DMS153 (cell line): ENCODE results near the gene PUM2.
"Not testable (repeated sequence)": the region's sequence is repeated elsewhere in the genome, so short reads cannot be mapped to it uniquely, and the experiment has no call there.

ENCODE experiments used
- DNase-seq: peaks from one replicate; lab custom pipeline; 2025; lab: John Stamatoyannopoulos, UW

PUM2 gene

DNA sequence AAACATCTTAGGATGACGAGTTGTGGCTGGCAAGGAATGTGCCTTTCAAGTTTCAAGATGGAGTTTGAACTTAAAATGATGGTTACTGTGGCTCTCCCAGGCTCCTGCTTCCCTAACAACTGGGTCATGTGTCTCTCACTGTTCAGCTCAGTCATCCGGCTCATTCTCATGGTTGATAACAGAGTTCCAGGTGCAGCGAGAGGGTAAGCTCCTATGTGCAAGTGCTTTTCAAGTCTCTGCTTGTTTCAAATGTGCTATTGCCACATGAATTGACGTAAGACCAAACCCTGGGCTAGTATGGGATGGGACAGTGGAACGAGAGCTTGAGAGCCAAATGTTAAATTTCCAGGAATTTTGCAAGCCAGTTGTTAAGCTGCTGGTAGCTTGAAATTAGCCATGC, 19.5 kb upstream of the PUM2 start:
- DNase-seq, result no peak

GRCh38 chr2:20369366-20369765, 18.7 kb upstream of the PUM2 start:
- DNase-seq, result no peak

DNA sequence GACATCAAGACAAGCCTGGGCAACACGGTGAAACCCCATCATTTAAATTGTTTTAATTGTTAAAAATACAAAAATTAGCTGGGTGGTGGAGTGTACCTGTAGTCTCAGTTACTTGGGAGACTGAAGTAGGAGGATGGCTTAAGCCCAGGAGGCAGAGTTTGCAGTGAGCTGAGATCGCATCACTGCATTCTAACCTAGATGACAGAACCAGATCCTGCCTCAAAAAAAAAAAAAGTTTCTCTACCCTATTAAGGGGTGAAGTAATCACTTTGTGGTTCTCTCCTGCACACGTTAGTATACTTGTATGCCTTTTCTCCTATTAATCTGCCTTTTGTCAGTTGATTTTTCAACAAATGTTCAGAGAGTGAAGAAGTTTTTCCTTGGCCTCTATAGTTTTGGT, 18.1 kb upstream of the PUM2 start:
- DNase-seq, result no peak

DNA sequence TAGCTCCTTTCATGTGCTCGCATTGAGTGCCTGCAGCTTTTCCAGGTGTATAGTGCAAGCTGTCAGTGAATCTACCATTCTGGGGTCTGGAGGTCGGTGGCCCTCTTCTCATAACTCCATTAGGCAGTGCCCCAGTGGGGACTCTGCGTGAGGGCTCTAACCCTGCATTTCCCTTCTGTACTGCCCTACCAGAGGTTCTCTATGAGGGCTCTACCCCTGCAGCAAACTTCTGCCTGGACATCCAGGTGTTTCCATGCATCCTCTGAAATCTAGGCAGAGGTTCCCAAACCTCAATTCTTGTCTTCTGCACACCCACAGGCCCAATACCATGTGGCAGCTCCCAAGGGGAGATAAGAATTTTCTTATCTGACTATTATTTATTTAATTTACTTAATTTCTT, 17.3 kb upstream of the PUM2 start:
- not testable (repeated sequence) for DNase-seq

- DNase-seq, result no peak
Observed at GRCh38 chr2:20366672-20367116, 16.1 kb upstream of the PUM2 start.

- no peak for DNase-seq
Observed at GRCh38 chr2:20365249-20365817, 14.7 kb upstream of the PUM2 start.

GRCh38 chr2:20363578-20363977, 12.9 kb upstream of the PUM2 start:
- DNase-seq, result no peak

DNA sequence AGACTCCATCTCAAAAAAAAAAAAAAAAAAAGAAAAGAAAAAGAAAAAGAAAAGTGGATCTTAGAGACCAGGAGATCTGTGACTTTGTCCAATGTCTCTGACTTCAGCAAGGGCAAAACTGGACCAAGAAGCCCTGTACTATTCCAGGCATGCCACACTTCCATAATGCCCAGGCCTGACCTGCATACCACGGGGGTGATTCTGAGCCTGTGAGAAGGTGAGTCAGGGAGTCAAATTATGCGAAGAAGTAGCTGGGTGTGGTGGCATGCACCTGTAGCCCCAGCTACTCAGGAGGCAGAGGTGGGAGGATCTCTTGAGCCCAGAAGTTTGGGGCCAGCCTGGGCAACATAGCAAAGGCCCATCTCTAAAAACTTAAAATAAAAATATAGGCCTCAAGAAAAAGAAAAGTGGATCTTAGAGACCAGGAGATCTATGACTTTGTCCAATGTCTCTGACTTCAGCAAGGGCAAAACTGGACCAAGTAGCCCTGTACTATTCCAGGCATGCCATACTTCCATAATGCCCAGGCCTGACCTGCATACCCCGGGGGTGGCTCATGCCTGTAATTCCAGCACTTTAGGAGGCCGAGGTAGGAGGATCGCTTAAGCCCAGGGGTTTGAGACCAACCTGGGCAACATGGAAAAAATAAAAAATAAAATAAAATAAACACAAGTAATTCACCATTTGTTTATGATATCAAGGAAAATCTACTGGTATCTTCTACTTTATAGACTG, 12.2 kb upstream of the PUM2 start:
- no peak for DNase-seq

DNA sequence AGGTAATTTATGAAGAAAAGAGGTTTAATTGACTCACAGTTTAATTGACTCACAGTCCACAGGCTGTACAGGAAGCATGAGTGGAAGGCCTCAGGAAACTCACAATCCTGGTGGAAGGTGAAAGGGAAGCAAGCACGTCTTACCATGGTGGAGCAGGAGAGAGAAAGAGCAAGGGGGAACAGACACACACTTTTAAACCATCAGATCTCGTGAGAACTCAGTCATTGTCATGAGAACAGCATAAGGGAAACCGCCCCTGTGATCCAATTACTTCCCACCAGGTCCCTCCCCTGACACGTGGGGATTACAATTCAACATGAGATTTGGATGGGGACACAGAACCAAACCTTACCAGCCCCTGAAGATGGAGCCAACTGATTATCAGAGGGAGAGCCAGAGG, 11.2 kb upstream of the PUM2 start:
- no peak for DNase-seq

- no peak for DNase-seq
Observed at GRCh38 chr2:20359096-20359495, 8.5 kb upstream of the PUM2 start.

GRCh38 chr2:20357638-20358389, 7.2 kb upstream of the PUM2 start:
- no peak for DNase-seq

GRCh38 chr2:20356042-20356441, 5.4 kb upstream of the PUM2 start:
- DNase-seq, result peak; percentile 76

- no peak for DNase-seq
Observed at GRCh38 chr2:20355131-20355530, 4.5 kb upstream of the PUM2 start.

DNA sequence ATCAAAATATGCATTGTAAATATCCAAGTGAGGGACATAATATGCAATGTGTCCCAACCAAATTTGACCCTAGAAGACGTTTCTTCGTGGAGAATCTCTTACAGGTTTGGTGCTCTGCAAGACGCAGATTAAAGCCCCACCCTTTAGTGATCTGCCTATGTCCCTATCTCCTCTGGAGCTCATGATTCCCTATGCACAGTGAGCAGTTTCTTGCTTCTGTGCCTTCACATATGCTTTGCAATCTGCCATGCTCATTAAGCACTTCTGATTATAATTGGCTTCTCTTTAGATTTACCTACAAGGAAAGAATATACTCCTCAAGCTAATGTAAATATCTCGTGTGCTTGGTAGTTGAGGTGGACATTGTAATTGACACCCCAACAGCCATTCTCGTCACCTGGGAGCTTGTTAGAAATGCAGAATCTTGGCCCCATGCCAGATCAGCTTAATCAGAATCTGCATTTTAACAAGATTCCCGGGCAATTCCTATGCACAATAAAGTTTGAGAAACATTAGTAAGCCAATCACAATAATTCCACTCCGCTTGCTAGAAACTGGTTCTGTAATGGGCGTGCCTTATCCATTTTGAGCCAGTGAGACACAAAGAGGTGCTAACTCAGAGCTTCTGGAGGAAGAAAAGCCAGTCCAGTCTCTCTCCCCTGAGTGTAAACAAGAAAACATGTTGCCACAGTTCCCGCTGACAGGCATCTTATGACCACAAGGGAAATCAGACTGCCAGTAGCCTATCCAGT, 2.8 kb upstream of the PUM2 start:
- DNase-seq, result peak; percentile 73

GRCh38 chr2:20352581-20353216, 2.1 kb upstream of the PUM2 start:
- no peak for DNase-seq

DNA sequence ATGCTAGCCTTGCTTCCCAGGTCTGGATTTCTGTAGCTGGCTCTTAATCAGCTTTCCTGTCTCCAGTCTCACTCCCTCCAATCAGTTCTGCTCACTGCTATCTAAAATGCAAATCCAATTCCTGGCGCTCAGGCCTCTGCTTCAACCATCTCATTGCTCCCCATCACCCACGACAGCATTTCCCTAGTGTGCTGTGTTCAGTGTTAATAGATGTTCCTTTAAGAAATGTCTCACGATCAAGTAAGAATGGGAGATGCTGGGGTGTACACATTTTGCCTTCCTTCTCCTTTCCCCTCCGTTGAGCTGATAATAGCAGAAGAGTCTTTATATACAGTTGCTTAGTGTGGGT, 1.6 kb upstream of the PUM2 start:
- DNase-seq, result no peak

- peak; percentile 28 for DNase-seq
Observed at GRCh38 chr2:20351555-20352229, 1.0 kb upstream of the PUM2 start.

DNA sequence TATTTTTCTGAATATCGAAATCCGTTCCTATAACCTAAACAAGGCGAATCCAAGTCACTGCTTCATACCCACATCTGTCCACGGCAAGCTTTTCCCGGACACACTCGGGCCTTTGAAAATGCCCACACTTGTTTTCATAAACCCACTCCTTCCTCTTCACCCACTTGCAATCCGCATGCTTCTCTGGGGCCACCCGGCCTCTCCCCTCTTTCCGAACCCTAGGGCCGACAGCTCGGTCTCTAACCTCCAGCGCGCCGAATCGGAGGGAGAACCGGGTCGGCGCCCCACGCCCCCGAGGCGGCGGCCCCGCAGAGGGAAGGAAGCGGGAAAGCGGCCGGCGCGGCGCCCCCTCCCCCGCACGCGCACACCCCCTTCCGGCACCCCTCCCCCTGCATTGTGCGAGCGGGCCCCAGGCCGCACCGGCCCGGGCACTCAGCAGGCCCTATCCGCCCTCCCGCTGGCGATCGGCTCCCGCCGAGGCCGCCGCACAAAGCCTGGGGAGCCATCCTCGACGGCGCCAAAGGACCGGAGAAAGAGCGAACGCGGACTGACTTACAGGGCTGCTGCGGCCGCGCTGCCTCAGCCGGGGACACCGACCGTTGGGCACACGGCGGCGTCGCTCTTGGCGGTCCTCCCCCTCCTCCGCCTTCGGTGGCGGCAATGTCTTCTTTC, 467 bp downstream of the PUM2 start:
- no peak for DNase-seq

- no peak for DNase-seq
Observed at GRCh38 chr2:20349513-20349921, 1.1 kb downstream of the PUM2 start.

- no peak for DNase-seq
Observed at GRCh38 chr2:20348542-20348941, 2.1 kb downstream of the PUM2 start.
